Transverse colon (tissue), 4 donors: ENCODE results near the gene DONSON.
"Not testable (repeated sequence)": the region's sequence is repeated elsewhere in the genome, so short reads cannot be mapped to it uniquely, and the experiment has no call there.

Experiments
- POLR2A ChIP-seq: fragments of 450-650 bp; IDR thresholded peaks from one replicate; pipeline ENCODE4 v1.6.1; 2016; ENCODE audit warnings: antibody characterized with exemption, mild to moderate bottlenecking, moderate library complexity
- POLR2AphosphoS5 ChIP-seq, 3 donors: sonication (generic); formaldehyde crosslinking; IDR thresholded peaks; one replicate each; pipeline ENCODE4 v1.6.1; 2016; ENCODE audit warnings: antibody characterized with exemption in 3 of 3
- TF ChIP-seq, protein P1 (sequence below), 5 experiments: fragments of 200-600 bp in 3 of 5; fragments of 450-650 bp in 2 of 5; sonication (generic) in 3 of 5; IDR thresholded peaks; 1 replicate in 2 of 5; 2 replicates in 3 of 5; pipeline ENCODE4 v1.5.1; 2016 to 2017; ENCODE audit warnings: antibody characterized with exemption in 5 of 5, inconsistent platforms in 3 of 5, mild to moderate bottlenecking in 2 of 5, moderate library complexity in 1 of 5

- TF ChIP-seq, protein P1, sequence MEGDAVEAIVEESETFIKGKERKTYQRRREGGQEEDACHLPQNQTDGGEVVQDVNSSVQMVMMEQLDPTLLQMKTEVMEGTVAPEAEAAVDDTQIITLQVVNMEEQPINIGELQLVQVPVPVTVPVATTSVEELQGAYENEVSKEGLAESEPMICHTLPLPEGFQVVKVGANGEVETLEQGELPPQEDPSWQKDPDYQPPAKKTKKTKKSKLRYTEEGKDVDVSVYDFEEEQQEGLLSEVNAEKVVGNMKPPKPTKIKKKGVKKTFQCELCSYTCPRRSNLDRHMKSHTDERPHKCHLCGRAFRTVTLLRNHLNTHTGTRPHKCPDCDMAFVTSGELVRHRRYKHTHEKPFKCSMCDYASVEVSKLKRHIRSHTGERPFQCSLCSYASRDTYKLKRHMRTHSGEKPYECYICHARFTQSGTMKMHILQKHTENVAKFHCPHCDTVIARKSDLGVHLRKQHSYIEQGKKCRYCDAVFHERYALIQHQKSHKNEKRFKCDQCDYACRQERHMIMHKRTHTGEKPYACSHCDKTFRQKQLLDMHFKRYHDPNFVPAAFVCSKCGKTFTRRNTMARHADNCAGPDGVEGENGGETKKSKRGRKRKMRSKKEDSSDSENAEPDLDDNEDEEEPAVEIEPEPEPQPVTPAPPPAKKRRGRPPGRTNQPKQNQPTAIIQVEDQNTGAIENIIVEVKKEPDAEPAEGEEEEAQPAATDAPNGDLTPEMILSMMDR (IDR thresholded peaks at IDR 0.05) = not testable (repeated sequence)
- TF ChIP-seq POLR2AphosphoS5 (IDR thresholded peaks at IDR 0.05); POLR2A: not testable (repeated sequence)
Observed at GRCh38 chr21:33617565-33617964, 29.1 kb upstream of the DONSON start.
